Astrocyte (in vitro differentiated cells and primary cell): ENCODE results near the gene INSYN1. TPM values are rescaled to one million over a fixed set of nuclear protein-coding genes. Genes with fewer than 3 reads are reported as not detected.
A peak's percentile ranks its signal among the peaks of the same experiment; 100 is the strongest.

ENCODE experiments used
- DNase-seq: peaks from one replicate; pipeline ENCODE4 v3.0.0-alpha.2; 2010; ENCODE audit warnings: low read depth
- FAIRE-seq: peaks from 2 replicates; lab custom pipeline; 2011; peaks lifted over from hg19 to GRCh38; lab: Jason Lieb, UNC
- H2AFZ ChIP-seq: 2 replicates; pipeline ENCODE4 v1.6.0; 2012; ENCODE audit warnings: low read depth, low read length, inconsistent platforms
- H3K27ac ChIP-seq: 2 replicates; pipeline ENCODE4 v1.5.1; 2011; ENCODE audit warnings: low read depth, low read length, inconsistent platforms
- H3K27me3 ChIP-seq: 2 replicates; pipeline ENCODE4 v1.6.0; 2011; ENCODE audit warnings: low read length, inconsistent platforms; ENCODE audit not compliant: insufficient read depth
- H3K36me3 ChIP-seq: 2 replicates; pipeline ENCODE4 v1.5.1; 2011; ENCODE audit warnings: low read length, inconsistent platforms; ENCODE audit not compliant: insufficient read depth
- H3K4me1 ChIP-seq: 2 replicates; pipeline ENCODE4 v1.5.1; 2011; ENCODE audit warnings: low read length, inconsistent platforms; ENCODE audit not compliant: insufficient read depth
- H3K4me2 ChIP-seq: 2 replicates; pipeline ENCODE4 v1.6.0; 2012; ENCODE audit warnings: low read length, inconsistent platforms
- H3K4me3 ChIP-seq: 2 replicates; pipeline ENCODE4 v1.5.1; 2011; ENCODE audit warnings: low read depth, mild to moderate bottlenecking, low read length, inconsistent platforms; ENCODE audit not compliant: insufficient read depth
- H3K79me2 ChIP-seq: 2 replicates; pipeline ENCODE4 v1.6.0; 2012; ENCODE audit warnings: mild to moderate bottlenecking, low read length, inconsistent platforms; ENCODE audit not compliant: insufficient read depth
- H3K9ac ChIP-seq: 2 replicates; pipeline ENCODE4 v1.6.0; 2012; ENCODE audit warnings: mild to moderate bottlenecking, low read length, inconsistent platforms
- H3K9me3 ChIP-seq: 2 replicates; pipeline ENCODE4 v1.5.1; 2012; ENCODE audit warnings: low read depth, mild to moderate bottlenecking, low read length, inconsistent platforms; ENCODE audit not compliant: insufficient read depth
- H4K20me1 ChIP-seq: 2 replicates; pipeline ENCODE4 v1.6.0; 2012; ENCODE audit warnings: low read length, inconsistent platforms; ENCODE audit not compliant: insufficient read depth
- H3K27ac Mint-ChIP-seq: one replicate; pipeline ENCODE4 v1.8.0; 2021; ENCODE audit warnings: mild to moderate bottlenecking, mixed read lengths; ENCODE audit not compliant: unreplicated experiment
- H3K27me3 Mint-ChIP-seq: one replicate; pipeline ENCODE4 v1.8.0; 2021; ENCODE audit warnings: low read depth, mixed read lengths; ENCODE audit not compliant: unreplicated experiment
- H3K36me3 Mint-ChIP-seq: one replicate; pipeline ENCODE4 v1.8.0; 2021; ENCODE audit warnings: low read depth, mixed read lengths; ENCODE audit not compliant: unreplicated experiment
- H3K4me1 Mint-ChIP-seq: one replicate; pipeline ENCODE4 v1.8.0; 2021; ENCODE audit warnings: low read depth, mixed read lengths; ENCODE audit not compliant: unreplicated experiment
- H3K4me3 Mint-ChIP-seq: one replicate; pipeline ENCODE4 v1.8.0; 2021; ENCODE audit warnings: mild to moderate bottlenecking, moderate library complexity, mixed read lengths; ENCODE audit not compliant: unreplicated experiment
- H3K9me3 Mint-ChIP-seq: one replicate; pipeline ENCODE4 v1.8.0; 2021; ENCODE audit warnings: mild to moderate bottlenecking, mixed read lengths; ENCODE audit not compliant: unreplicated experiment
- CTCF ChIP-seq: IDR thresholded peaks from 2 replicates; pipeline ENCODE4 v1.5.1; 2011; ENCODE audit warnings: low read depth, mild to moderate bottlenecking, inconsistent platforms, low read length, moderate library complexity; ENCODE audit not compliant: insufficient read depth
- EZH2 ChIP-seq: IDR thresholded peaks from 2 replicates; pipeline ENCODE4 v1.6.1; 2012; ENCODE audit warnings: mild to moderate bottlenecking, low read length, inconsistent platforms; ENCODE audit not compliant: insufficient read depth
- total RNA-seq: library from RNA; stranded (reverse); gene quantifications from 2 replicates; pipeline ENCODE4 v1.2.1, GENCODE V29; 2021

INSYN1 gene
- total RNA-seq, 1 donor from 2014 or later: 5.2 TPM

GRCh38 chr15:73727330-73727976 lies 25.7 kb downstream of the INSYN1 start:
- H3K4me1 Mint-ChIP-seq: peaks cover 15% of the 10 kb centered on the region
- Histone ChIP-seq H3K9ac (no peak overlapping the region), H3K4me2 (no peak overlapping the region), H3K9me3 (no peaks in the 10 kb centered on the region), H3K36me3 (no peaks in the 10 kb centered on the region), H4K20me1 (no peaks in the 10 kb centered on the region), H3K27me3 (peaks cover 2% of the 10 kb centered on the region), H3K27ac (no peak overlapping the region), H3K79me2 (no peaks in the 10 kb centered on the region), H3K4me1 (no peaks in the 10 kb centered on the region), H2AFZ (no peak overlapping the region), H3K4me3 (no peak overlapping the region)
- TF ChIP-seq CTCF: no peak
- TF ChIP-seq EZH2: no peak
- H3K36me3 Mint-ChIP-seq: peaks cover 2% of the 10 kb centered on the region
- H3K4me3 Mint-ChIP-seq: no peak overlapping the region
- H3K27ac Mint-ChIP-seq: no peak overlapping the region
- peaks cover 30% of the 10 kb centered on the region for H3K27me3 Mint-ChIP-seq
- DNase-seq: peak; percentile 89
- peak; percentile 66 for FAIRE-seq
- H3K9me3 Mint-ChIP-seq: no peaks in the 10 kb centered on the region

GRCh38 chr15:73724212-73724611 lies 28.9 kb downstream of the INSYN1 start:
- Histone ChIP-seq H3K4me3 (no peak overlapping the region), H4K20me1 (no peaks in the 10 kb centered on the region), H3K27me3 (peaks cover 2% of the 10 kb centered on the region), H3K27ac (no peak overlapping the region), H3K4me1 (no peaks in the 10 kb centered on the region), H3K36me3 (no peaks in the 10 kb centered on the region), H2AFZ (no peak overlapping the region), H3K4me2 (no peak overlapping the region), H3K9me3 (no peaks in the 10 kb centered on the region), H3K9ac (no peak overlapping the region), H3K79me2 (no peaks in the 10 kb centered on the region)
- Mint-ChIP-seq H3K27me3 (peaks cover 46% of the 10 kb centered on the region), H3K4me3 (no peak overlapping the region), H3K36me3 (peaks cover 2% of the 10 kb centered on the region), H3K27ac (no peak overlapping the region), H3K9me3 (no peaks in the 10 kb centered on the region), H3K4me1 (peaks cover 15% of the 10 kb centered on the region)
- TF ChIP-seq EZH2 (no peak), CTCF (no peak)
- DNase-seq: no peak
- FAIRE-seq: no peak

- Mint-ChIP-seq H3K36me3 (peaks cover 2% of the 10 kb centered on the region), H3K27me3 (peaks cover 38% of the 10 kb centered on the region), H3K27ac (no peak overlapping the region), H3K4me3 (no peak overlapping the region), H3K4me1 (peaks cover 15% of the 10 kb centered on the region), H3K9me3 (no peaks in the 10 kb centered on the region)
- FAIRE-seq (no peak), DNase-seq (no peak)
- Histone ChIP-seq H2AFZ (no peak overlapping the region), H3K27me3 (peaks cover 2% of the 10 kb centered on the region), H3K27ac (no peak overlapping the region), H3K79me2 (no peaks in the 10 kb centered on the region), H3K4me2 (no peak overlapping the region), H3K9me3 (no peaks in the 10 kb centered on the region), H3K9ac (no peak overlapping the region), H3K4me1 (no peaks in the 10 kb centered on the region), H4K20me1 (no peaks in the 10 kb centered on the region), H3K36me3 (no peaks in the 10 kb centered on the region), H3K4me3 (no peak overlapping the region)
- TF ChIP-seq CTCF (no peak), EZH2 (no peak)
Measured at GRCh38 chr15:73723191-73723590, 30.0 kb downstream of the INSYN1 start.
